PC-9 (cell line): ENCODE data around the gene AUTS2. TPM values are rescaled to one million over a fixed set of nuclear protein-coding genes. Genes with fewer than 3 reads are reported as not detected.

Source experiments
- BruUV-seq: library from RNA; stranded (reverse); fragments of 400-500 nt; replicated peaks from 2 replicates; lab custom pipeline; 2021; lab: Mats Ljungman, UMichigan
- CTCF ChIA-PET: fragments of 300-600 bp; sonication (Branson Sonifier 250); formaldehyde crosslinking; loops from one replicate; lab custom pipeline; 2022; ENCODE audit warnings: antibody characterized with exemption; lab: Charles Lee
- POLR2A ChIA-PET: fragments of 300-600 bp; sonication (Branson Sonifier 250); formaldehyde crosslinking; loops from one replicate; lab custom pipeline; 2022; ENCODE audit warnings: antibody characterized with exemption; ENCODE audit not compliant: unreplicated experiment; lab: Charles Lee
- DNase-seq, 2 experiments: peaks; one replicate each; pipeline versions ENCODE4 v3.0.0 to v3.0.0-alpha.2; 2015 to 2022; ENCODE audit warnings: mixed read lengths in 1 of 2
- H2AFZ ChIP-seq: fragments of 200-600 bp; sonication (generic); 2 replicates; pipeline ENCODE4 v1.8.1; 2017; ENCODE audit warnings: antibody characterized with exemption
- H3F3A ChIP-seq: fragments of 200-600 bp; sonication (generic); 2 replicates; pipeline ENCODE4 v1.8.1; 2017; ENCODE audit warnings: antibody characterized with exemption, mild to moderate bottlenecking, low read depth; ENCODE audit not compliant: insufficient read depth
- H3K27ac ChIP-seq: fragments of 200-600 bp; sonication (generic); 2 replicates; pipeline ENCODE4 v1.6.1; 2016; ENCODE audit warnings: mixed run types
- H3K27me3 ChIP-seq: fragments of 200-600 bp; sonication (generic); 2 replicates; pipeline ENCODE4 v1.6.1; 2016; ENCODE audit warnings: low read depth, mixed run types; ENCODE audit not compliant: insufficient read depth
- H3K36me3 ChIP-seq: fragments of 200-600 bp; sonication (generic); 2 replicates; pipeline ENCODE4 v1.6.1; 2016; ENCODE audit warnings: low read depth, mixed run types
- H3K4me1 ChIP-seq: fragments of 200-600 bp; sonication (generic); replicated peaks from 2 replicates; pipeline ENCODE4 v1.6.1; 2016; ENCODE audit warnings: mixed run types; ENCODE audit not compliant: insufficient read depth
- H3K4me2 ChIP-seq: fragments of 200-600 bp; sonication (generic); 2 replicates; pipeline ENCODE4 v1.6.1; 2017; ENCODE audit warnings: mixed run types
- H3K4me3 ChIP-seq: fragments of 200-600 bp; sonication (generic); 2 replicates; pipeline ENCODE4 v1.6.1; 2016; ENCODE audit warnings: mixed run types
- H3K79me2 ChIP-seq: fragments of 200-600 bp; sonication (generic); 2 replicates; pipeline ENCODE4 v1.6.1; 2017; ENCODE audit warnings: low read depth, mixed run types
- H3K9me2 ChIP-seq: fragments of 200-600 bp; sonication (generic); 2 replicates; pipeline ENCODE4 v1.8.1; 2017; ENCODE audit warnings: mild to moderate bottlenecking; ENCODE audit not compliant: insufficient read depth
- H3K9me3 ChIP-seq: fragments of 200-600 bp; sonication (generic); 2 replicates; pipeline ENCODE4 v1.8.1; 2016; ENCODE audit warnings: low read depth; ENCODE audit not compliant: insufficient read depth
- H4K20me1 ChIP-seq: fragments of 200-600 bp; sonication (generic); 2 replicates; pipeline ENCODE4 v1.8.1; 2017; ENCODE audit not compliant: insufficient read depth
- EZH2 ChIP-seq: fragments of 200-600 bp; sonication (generic); IDR thresholded peaks from 2 replicates; pipeline ENCODE4 v1.8.0; 2017; ENCODE audit warnings: antibody characterized with exemption, low read depth
- intact Hi-C: fragments of 100-400 bp; cut with micrococcal nuclease; formaldehyde crosslinking; loops from one replicate; pipeline ENCODE4 v1.10.0; 2022; ENCODE audit not compliant: unreplicated experiment
- total RNA-seq: library from RNA; stranded (reverse); gene quantifications from 2 replicates; pipeline ENCODE4 v1.2.3, GENCODE V29; 2021
- TF ChIP-seq, protein P1 (sequence below): fragments of 200-600 bp; sonication (generic); conservative IDR thresholded peaks from 2 replicates; pipeline ENCODE4 v1.6.1; 2017; ENCODE audit warnings: mixed run types, antibody characterized with exemption, mild to moderate bottlenecking, moderate library complexity

AUTS2 gene
- total RNA-seq, 1 experiment from 2014 or later: not detected

DNA sequence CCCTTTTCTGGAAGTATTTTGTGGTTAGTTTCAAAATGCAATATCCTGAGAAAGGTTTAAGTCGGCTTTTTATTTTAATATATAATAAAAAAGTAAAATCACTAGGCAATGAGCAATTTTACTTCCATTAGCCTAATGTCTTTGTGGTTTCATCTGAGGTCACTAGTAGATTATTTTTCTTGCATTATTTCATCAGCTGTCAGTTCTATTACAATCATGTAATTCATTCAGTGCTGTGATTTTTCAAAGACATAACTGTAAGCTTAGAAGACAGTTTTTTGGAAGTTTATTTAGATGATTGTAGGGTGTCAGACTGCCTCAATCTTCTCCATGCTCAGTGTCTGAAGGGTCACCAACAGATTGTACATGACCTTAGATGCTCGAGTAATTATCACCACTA is 965.7 kb downstream of the AUTS2 start:
- Histone ChIP-seq H3K4me1 (no peaks in the 10 kb centered on the region), H2AFZ (no peak overlapping the region), H3K4me2 (no peak overlapping the region), H4K20me1 (no peaks in the 10 kb centered on the region), H3K36me3 (no peaks in the 10 kb centered on the region), H3K27me3 (peaks cover 9% of the 10 kb centered on the region), H3K27ac (no peak overlapping the region), H3K4me3 (no peak overlapping the region), H3K9me2 (no peaks in the 10 kb centered on the region), H3K79me2 (no peaks in the 10 kb centered on the region), H3K9me3 (no peaks in the 10 kb centered on the region), H3F3A (no peaks in the 10 kb centered on the region)
- intact Hi-C loops: no loop called here
- TF ChIP-seq, protein P1, sequence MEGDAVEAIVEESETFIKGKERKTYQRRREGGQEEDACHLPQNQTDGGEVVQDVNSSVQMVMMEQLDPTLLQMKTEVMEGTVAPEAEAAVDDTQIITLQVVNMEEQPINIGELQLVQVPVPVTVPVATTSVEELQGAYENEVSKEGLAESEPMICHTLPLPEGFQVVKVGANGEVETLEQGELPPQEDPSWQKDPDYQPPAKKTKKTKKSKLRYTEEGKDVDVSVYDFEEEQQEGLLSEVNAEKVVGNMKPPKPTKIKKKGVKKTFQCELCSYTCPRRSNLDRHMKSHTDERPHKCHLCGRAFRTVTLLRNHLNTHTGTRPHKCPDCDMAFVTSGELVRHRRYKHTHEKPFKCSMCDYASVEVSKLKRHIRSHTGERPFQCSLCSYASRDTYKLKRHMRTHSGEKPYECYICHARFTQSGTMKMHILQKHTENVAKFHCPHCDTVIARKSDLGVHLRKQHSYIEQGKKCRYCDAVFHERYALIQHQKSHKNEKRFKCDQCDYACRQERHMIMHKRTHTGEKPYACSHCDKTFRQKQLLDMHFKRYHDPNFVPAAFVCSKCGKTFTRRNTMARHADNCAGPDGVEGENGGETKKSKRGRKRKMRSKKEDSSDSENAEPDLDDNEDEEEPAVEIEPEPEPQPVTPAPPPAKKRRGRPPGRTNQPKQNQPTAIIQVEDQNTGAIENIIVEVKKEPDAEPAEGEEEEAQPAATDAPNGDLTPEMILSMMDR: no peak
- TF ChIP-seq EZH2: no peak
- POLR2A ChIA-PET: interaction anchor here (0.7 kb wide), 1 partner anchor 98 kb away, joined by 3 read pairs; no protein-coding TSS in a partner anchor
- DNase-seq: no peak
- no TSS peak for BruUV-seq
- CTCF ChIA-PET: no interaction called here

DNA sequence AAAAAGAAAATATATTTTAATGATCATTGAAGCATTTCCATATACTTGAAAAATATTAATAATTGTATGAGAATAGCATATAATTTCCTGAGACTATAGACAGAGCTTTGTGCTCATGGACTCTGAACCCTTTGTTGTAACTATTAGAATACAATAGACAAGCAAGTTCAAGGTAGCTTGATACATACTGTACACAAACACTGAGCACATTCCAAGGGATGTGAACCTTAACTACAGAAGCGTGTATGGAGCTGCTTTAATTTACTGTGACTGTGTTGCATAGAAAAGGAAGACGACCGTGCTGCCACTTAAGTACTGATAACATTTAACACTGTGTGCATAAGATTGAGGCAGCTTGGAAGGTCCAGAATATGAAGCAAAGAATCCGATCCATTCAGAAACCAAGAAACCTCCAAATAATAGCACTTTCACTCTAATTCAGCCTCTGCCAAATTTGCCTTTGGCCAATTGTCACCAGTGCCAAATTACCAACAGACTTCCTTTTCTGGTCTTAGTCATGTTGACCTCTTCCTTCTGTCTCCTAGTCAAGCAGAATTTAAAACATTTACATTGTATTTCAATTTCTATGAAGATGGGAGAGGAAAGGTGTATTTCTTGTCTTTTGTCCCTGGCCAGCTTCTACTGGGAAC is 967.6 kb downstream of the AUTS2 start:
- Histone ChIP-seq H3K4me2 (no peak overlapping the region), H3K9me2 (no peaks in the 10 kb centered on the region), H3F3A (no peaks in the 10 kb centered on the region), H3K27me3 (peaks cover 9% of the 10 kb centered on the region), H3K4me3 (no peak overlapping the region), H3K36me3 (no peaks in the 10 kb centered on the region), H3K9me3 (no peaks in the 10 kb centered on the region), H3K79me2 (no peaks in the 10 kb centered on the region), H3K27ac (no peak overlapping the region), H3K4me1 (no peaks in the 10 kb centered on the region), H4K20me1 (no peaks in the 10 kb centered on the region), H2AFZ (no peak overlapping the region)
- no peak for DNase-seq
- TF ChIP-seq, protein P1: no peak
- no peak for TF ChIP-seq EZH2
- POLR2A ChIA-PET: no interaction called here
- BruUV-seq: no TSS peak
- CTCF ChIA-PET: no interaction called here
- intact Hi-C loops: no loop called here

DNA sequence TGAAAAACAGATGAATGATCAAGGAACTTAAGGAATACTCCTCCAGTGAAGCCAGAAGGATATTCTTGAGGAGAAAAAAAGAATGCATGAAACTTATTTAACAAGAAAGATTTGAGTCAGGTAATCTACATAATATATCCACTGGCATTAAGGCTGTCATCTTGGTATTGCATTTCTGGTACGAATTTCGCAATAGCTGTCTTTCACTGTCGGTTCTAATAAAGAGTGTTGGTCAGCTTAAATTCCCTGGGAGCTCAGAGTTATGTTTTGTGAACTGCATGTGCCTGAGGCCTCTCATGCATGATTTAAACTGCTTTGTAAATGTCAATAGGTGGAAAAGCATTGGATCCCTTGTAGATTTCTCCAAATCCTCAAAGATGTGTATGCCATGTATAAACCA is 968.4 kb downstream of the AUTS2 start:
- no peaks in the 10 kb centered on the region for H3K9me3 ChIP-seq
- no peak overlapping the region for H3K4me3 ChIP-seq
- intact Hi-C loops: no loop called here
- H2AFZ ChIP-seq: no peak overlapping the region
- no peak for DNase-seq
- no peaks in the 10 kb centered on the region for H3F3A ChIP-seq
- CTCF ChIA-PET: no interaction called here
- H3K27me3 ChIP-seq: peaks cover 9% of the 10 kb centered on the region
- H3K4me2 ChIP-seq: no peak overlapping the region
- POLR2A ChIA-PET: no interaction called here
- no TSS peak for BruUV-seq
- TF ChIP-seq, protein P1: no peak
- TF ChIP-seq EZH2: no peak
- H3K9me2 ChIP-seq: no peaks in the 10 kb centered on the region
- H3K79me2 ChIP-seq: no peaks in the 10 kb centered on the region
- no peaks in the 10 kb centered on the region for H3K4me1 ChIP-seq
- no peak overlapping the region for H3K27ac ChIP-seq
- H3K36me3 ChIP-seq: no peaks in the 10 kb centered on the region
- no peaks in the 10 kb centered on the region for H4K20me1 ChIP-seq
